HG02798 (cell line): ENCODE data around the gene DLG2.
"Not testable (repeated sequence)": the region's sequence is repeated elsewhere in the genome, so short reads cannot be mapped to it uniquely, and the experiment has no call there.

Experiments used
- ATAC-seq: cut with Tn5 transposase; IDR thresholded peaks from one replicate; pipeline ENCODE4 v1.9.1; 2021; ENCODE audit warnings: mild to moderate bottlenecking; ENCODE audit not compliant: unreplicated experiment, poor library complexity

DLG2 gene

GRCh38 chr11:84819537-84819936 lies 807.6 kb downstream of the DLG2 start:
- no peak for ATAC-seq

DNA sequence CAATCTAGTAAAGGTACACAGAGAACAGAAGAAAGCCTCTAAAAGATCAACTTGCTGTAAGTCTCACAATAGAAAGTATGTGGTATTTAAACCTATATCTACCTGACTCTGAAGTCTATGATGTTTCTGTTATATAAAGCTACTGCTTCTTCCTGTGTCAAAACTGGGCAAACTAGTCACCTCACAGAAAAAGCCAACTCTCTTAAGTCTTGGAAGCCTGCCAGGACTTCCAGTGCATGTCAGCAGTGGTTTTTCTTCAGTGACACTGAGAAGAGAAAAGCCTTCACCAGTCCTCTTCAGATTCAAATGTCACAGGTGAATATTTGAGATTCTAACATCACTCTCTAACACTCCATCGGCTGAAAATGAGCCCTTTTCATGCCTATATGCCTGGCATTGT lies 808.0 kb downstream of the DLG2 start:
- no peak for ATAC-seq

DNA sequence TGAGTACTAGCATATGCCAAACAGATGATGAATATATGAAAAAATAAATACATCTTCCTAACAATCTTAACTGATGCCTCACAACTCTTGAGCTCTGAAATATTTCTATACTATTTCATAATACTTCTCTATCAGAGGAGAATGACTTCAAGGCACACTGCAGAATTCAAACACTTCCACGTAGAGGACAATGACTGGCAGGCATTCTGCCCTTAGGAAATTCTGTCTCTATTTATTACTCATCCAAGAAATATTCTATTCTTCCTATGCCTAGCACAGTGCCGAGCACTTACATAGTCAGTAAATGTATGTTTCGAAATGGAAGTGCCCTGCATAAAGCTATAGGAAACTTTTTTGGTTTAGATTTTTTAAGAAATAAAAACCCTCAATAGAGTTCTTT lies 809.1 kb downstream of the DLG2 start:
- ATAC-seq, result no peak

DNA sequence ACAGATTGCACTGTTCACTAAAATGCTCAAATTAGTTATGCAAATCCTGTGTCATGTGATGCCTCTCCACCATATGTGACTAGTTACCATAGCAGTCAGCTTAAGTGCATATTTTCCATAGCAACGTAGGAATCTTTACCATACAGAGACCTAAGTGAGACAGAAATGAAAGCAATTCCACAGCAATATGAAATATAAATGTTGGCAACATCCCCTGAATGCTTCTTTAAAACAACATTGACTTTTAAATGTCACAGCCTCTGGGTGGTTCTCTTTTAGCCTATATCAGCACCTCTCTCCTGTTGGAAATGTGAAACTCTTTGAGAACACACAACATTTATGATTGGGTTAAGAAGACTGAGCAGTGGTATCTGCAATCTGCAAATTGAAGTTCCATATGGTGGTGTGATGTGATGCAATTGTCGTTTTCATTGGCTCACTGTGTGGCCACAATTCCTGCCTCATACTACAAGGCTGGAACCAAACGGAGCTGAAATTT lies 814.6 kb downstream of the DLG2 start:
- no peak for ATAC-seq

DNA sequence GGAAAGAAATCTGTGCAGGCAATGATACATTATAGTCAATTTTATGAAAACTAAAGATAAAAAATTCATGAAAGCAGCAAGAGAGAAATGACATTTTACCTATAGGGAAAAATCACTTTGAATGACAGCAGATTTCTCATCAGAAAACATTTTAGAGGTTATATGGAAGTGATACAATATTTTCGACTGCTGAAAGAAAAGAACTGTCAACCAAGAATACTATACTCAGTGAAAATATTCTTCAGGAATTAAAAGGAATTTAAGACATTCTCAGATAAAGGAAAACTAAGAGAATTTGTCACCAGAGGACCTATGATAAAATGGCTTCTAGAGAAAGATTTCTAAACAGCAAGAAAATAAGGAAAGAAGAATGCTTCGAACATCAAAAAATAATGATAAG lies 820.8 kb downstream of the DLG2 start:
- ATAC-seq, result no peak

DNA sequence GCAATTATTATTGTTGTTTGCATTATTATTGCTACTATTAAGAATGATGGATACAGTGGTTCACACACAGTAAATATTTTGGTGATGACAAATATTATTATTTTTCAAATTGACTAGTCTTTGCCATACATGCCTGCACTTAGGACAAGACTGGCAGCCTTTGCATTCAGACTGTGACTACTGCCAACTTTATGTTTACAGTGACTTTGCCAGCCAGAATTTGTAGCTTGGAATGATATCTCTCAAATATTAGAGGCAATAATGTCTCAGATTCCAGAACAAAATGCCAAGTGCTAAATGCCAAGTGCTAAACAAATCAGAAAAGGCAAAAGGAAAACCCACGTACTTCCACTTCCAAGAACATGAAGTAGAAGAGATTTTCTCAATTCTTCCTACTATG lies 823.1 kb downstream of the DLG2 start:
- no peak for ATAC-seq

- no peak for ATAC-seq
Observed at GRCh38 chr11:84800755-84801346, 826.3 kb downstream of the DLG2 start.

GRCh38 chr11:84799112-84799511 lies 828.0 kb downstream of the DLG2 start:
- ATAC-seq, result no peak

DNA sequence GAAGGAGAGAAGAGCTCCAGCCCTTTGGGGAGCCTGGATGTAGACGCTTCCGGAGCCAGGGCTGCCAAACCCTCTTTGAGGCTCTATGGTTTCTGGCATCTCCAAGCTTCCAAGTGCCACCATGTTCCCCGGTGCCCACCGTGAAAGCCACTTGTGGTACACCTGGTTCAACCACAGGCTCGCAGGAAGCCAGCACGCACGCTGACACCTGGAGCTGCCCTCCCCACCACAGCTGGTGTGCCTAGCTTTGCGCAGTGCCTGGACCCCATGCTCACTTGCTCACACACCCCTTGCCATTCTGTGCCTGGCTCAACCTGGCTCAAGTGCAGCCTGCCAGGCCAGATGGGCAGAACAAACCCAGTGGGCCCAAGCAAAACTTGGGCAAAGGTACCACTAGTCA lies 831.4 kb downstream of the DLG2 start:
- no peak for ATAC-seq

DNA sequence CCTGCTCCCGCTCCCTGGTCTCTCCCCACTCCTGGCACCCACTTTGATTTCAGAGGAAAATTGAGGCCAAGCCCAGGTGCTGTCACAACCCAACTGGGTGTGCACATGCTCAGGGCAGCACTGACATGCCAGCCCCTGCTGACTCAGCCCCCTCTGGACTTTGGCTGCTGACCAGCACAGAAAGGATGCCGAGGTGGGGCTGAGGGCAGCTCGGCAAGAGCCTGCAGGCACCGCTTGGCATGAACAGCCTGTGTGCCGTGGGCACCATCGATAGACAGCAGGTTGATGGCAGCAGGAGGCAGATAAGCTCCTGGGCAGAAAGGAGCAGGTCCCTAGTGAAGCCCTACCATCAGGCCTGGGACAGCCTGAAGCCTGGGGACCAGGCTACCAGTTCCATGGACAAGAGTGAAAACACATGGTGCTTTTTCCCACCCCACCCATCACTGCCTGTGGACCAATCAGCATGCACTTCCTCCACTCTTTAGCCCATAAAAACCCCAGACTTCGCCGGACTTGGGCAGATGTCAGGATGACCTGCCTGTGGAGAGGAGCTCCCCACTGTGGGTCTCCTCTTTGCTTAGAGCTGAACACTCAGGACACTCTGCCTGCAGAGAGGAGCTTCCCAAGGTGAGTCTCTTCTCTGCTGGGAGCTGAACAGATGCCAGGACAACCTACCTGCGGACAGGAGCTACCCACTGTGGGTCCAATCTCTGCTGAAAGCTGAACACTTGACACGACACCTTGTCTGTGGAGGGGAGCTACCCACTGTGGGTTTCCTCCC lies 832.3 kb downstream of the DLG2 start:
- no peak for ATAC-seq

DNA sequence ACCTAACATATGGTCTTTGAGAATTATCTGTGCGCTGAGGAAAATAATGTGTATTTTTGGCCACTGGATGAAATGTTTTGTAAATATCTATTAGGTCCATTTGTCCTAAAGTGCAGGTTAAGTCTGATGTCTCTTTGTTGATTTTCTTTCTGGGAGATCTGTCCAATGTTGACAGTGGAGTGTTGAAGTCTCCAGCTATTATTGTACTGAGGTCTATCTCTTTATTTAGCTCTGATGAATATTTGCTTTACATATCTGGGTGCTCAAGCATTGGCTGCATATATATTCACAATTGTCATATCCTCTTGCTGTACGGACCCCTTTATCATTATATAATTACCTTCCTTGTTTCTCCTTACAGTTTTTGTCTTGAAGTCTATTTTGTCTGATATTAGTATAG lies 833.8 kb downstream of the DLG2 start:
- no peak for ATAC-seq

DNA sequence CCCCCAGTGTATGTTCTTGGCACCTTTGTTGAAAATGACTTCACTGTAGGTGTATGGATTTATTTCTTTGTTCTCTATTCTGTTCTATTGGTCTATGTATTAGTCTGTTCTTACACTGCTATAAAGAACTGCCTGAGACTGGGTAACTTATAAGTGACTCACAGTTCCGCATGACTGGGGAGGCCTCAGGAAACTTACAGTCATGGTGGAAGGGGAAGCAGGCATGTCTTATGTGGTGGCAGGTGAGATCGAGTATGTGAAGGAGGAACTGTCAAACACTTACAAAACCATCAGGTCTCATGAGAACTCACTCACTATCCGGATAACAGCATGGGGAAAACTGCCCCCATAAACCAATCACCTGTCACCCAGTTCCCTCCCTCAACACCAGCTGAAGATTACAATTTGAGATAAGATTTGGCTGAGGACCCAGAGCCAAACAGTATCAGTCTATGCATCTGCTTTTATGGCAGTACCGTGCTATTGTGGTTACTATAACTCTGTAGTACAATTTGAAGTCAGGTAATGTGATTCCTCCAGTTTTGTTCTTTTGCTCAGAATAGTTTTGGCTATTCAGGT lies 836.2 kb downstream of the DLG2 start:
- no peak for ATAC-seq

- no peak for ATAC-seq
Observed at GRCh38 chr11:84788220-84788619, 838.9 kb downstream of the DLG2 start.

DNA sequence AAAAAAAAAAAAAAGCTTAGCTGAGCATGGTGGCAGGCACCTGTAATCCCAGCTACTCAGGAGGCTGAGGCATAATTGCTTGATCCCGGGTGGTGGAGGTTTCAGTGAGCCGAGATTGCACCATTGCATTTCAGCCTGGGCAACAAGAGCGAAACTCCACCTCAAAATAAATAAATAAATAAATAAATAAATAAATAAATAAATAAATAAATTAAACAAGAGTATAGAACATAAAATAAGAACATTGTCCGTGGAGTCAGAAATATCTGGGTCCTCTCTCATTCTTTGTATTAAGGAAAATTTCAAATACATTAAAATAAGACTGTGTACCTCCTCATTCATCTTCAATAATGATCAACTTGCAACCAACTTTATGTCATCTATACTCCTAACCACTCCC lies 843.0 kb downstream of the DLG2 start:
- ATAC-seq, result not testable (repeated sequence)

GRCh38 chr11:84780689-84781293 lies 846.4 kb downstream of the DLG2 start:
- ATAC-seq, result no peak

DNA sequence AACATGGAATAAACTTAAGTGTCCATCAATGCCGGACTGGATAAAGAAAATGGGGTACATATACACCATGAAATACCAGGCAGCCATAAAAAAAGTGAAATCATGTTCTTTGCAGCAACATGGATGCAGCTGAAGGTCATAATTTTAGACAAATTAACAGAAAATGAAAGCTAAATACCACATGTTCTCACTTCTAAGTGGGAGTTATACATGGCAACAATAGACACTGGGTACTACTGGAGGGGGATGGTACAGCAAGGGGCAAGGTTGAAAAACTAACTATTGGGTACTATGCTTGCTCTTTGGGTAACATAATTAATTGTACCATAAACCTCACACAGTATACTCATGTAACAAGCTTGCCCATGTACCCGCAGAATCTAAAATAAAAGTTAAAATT lies 851.6 kb downstream of the DLG2 start:
- ATAC-seq, result no peak

GRCh38 chr11:84763931-84764330 lies 863.2 kb downstream of the DLG2 start:
- no peak for ATAC-seq

DNA sequence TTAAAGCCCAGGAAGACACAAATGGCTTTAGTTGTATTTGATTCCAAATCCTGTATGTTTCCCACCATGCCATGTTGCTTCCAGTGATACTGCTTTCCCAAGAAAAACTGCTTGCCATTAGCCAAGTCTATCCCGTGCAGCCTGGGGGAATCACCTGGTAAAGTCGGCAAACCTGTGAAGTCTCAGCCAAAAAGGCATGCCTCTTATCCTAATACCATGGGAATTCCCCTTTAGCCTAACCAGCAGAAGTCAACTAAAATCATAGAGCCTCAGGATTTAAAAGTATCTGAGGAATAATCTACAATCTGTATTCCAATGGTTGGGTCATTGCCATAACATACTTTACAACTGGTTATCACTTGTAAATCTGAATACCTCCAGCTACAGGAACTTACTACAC lies 869.4 kb downstream of the DLG2 start:
- no peak for ATAC-seq

- ATAC-seq, result no peak
Observed at GRCh38 chr11:84751371-84751770, 875.8 kb downstream of the DLG2 start.

- ATAC-seq, result no peak
Observed at GRCh38 chr11:84747871-84748270, 879.3 kb downstream of the DLG2 start.

DNA sequence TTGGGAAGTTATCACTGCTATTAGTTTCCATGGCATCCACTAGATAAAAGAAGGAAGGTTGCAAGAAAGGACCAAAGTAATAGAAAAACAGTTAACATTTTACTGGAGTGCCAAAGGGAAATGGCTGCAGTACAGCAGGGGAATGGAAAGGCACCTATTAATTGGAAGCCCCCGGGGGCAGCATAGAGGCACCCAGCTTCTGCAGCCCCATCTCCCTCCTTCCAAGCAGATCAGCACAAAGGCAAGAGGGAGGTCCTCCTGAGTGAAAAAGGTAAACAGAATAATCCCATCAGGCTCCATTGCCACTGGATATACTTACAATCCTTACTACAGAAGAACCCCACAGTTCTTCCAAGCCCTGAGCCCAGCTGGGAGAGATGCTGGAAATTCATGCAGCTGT lies 887.1 kb downstream of the DLG2 start:
- no peak for ATAC-seq
